ENCODE data around the gene DLEU7. TPM values are rescaled to one million over a fixed set of nuclear protein-coding genes. Genes with fewer than 3 reads are reported as not detected.

DLEU7 gene
- total and polyA plus RNA-seq, 10 of the 15 experiments (the other 5 are each of a cell fraction or from before 2014, with no cell fraction given) = not detected

DNA sequence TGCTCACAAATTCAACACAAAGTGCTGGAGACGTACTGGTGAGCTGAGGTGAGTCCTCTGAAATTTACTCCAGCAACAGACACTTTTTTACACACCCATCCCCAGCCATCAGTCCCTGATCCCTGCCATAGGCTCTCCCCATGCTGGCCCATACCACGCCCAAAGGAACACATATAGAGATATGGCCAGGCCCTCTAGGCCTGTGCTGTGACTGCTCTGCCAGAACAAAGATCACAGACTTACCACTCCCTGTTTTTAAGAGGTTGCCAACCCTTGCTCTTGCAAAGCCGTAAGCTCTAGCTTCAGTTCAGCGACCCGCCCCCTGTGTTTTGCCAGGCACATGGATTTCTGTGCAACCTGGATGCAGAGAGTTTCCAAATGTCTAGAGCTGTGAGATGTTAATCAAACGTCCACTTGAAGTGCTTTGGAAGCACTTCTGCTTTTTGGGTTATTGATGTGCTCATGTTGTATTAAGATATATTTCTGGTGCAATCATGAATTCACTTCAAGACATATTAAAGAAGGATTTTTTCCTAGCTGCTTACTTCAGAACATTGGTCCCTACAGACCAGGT lies 59.7 kb downstream of the DLEU7 start:
- 37% methylated on average over 6 of the region's 6 CpGs for WGBS (ENCODE audit: insufficient coverage, insufficient replicate concordance, low lambda C conversion rate, missing lambda C conversion rate)
- Histone ChIP-seq H3K4me1 (ENCODE audit: control insufficient read depth, insufficient read depth, low read length) (no peaks in the 10 kb centered on the region), H3K27ac (ENCODE audit: control insufficient read depth, insufficient read depth) (no peak overlapping the region), H3K4me2 (ENCODE audit: control insufficient read depth, insufficient read depth) (no peak overlapping the region), H3K4me3 (no peak overlapping the region), H3K79me2 (ENCODE audit: control insufficient read depth, insufficient read depth, low read length) (no peaks in the 10 kb centered on the region), H4K20me1 (ENCODE audit: control insufficient read depth, insufficient read depth) (no peaks in the 10 kb centered on the region), H2AFZ (ENCODE audit: control insufficient read depth, low read depth, low read length) (no peak overlapping the region), H3K9ac (ENCODE audit: control insufficient read depth, insufficient read depth, low read length) (no peak overlapping the region), H3K27me3 (replicated peaks in 1 of 2; ENCODE audit: control insufficient read depth in 2 of 2, insufficient read depth in 2 of 2, low read length in 1 of 2) (peaks cover 0 to 2% of the 10 kb centered on the region in 2 experiments; a peak in 1 of 4 replicates), H3K36me3 (ENCODE audit: control insufficient read depth in 2 of 2, insufficient read depth in 2 of 2, low read length in 1 of 2) (no peaks in the 10 kb centered on the region), H3K9me3 (replicated peaks; ENCODE audit: control insufficient read depth, insufficient read depth, low read length) (no peaks in the 10 kb centered on the region)
- TF ChIP-seq RELA (IDR thresholded peaks at IDR 0.05; ENCODE audit: borderline replicate concordance, partially characterized antibody) = no peak
- TF ChIP-seq SPI1 (IDR thresholded peaks at IDR 0.05; ENCODE audit: borderline replicate concordance, insufficient read depth, low read depth, low read length) = peak; percentile 76; the same call in 1 of the 2 replicates
- ChIA-PET POLR2A (no interaction called here), CTCF (no interaction called here), RAD21 (ENCODE audit: unreplicated experiment) (interaction anchor here (1.3 kb wide), 1 partner anchor 189 kb away, joined by 3 read pairs; no protein-coding TSS in a partner anchor), SMC1A (ENCODE audit: uncharacterized antibody, unreplicated experiment) (interaction anchor here (0.6 to 2.6 kb wide), 7 partner anchors 10 to 454 kb away, joined by 3 to 13 read pairs (median 3); no protein-coding TSS in a partner anchor)
- FAIRE-seq (no peak), ATAC-seq (no peak), DNase-seq (ENCODE audit: low read depth, low spot score) (no peak)
- in situ Hi-C loops (cut with MboI) (no loop called here), intact Hi-C loops (cut with micrococcal nuclease; ENCODE audit: unreplicated experiment) (no loop called here)
- no TSS peak for BruUV-seq (replicated peaks)

GRCh38 chr13:50783066-50783465 lies 60.4 kb downstream of the DLEU7 start:
- H3K9ac ChIP-seq (ENCODE audit: control insufficient read depth, insufficient read depth, low read length) = no peak overlapping the region
- no peak for FAIRE-seq
- WGBS (ENCODE audit: insufficient coverage, insufficient replicate concordance, low lambda C conversion rate, missing lambda C conversion rate) = 65% methylated on average over 2 of the region's 2 CpGs
- 0 out of 4 replicates have a peak, but pooled peaks cover 0 to 2% of the 10 kb centered on the region in 2 experiments for H3K27me3 ChIP-seq (replicated peaks in 1 of 2; ENCODE audit: control insufficient read depth in 2 of 2, insufficient read depth in 2 of 2, low read length in 1 of 2)
- in situ Hi-C loops (cut with MboI) = no loop called here
- no peak for DNase-seq (ENCODE audit: low read depth, low spot score)
- ChIA-PET CTCF (interaction anchor here (1.3 kb wide), 1 partner anchor 18 kb away, joined by 5 read pairs; no protein-coding TSS in a partner anchor), RAD21 (ENCODE audit: unreplicated experiment) (no interaction called here), SMC1A (ENCODE audit: uncharacterized antibody, unreplicated experiment) (interaction anchor here (1.2 to 1.4 kb wide), 3 partner anchors 9 to 453 kb away, joined by 3 to 4 read pairs (median 3); no protein-coding TSS in a partner anchor), POLR2A (no interaction called here)
- H3K4me3 ChIP-seq = no peak overlapping the region
- no peaks in the 10 kb centered on the region for H3K79me2 ChIP-seq (ENCODE audit: control insufficient read depth, insufficient read depth, low read length)
- intact Hi-C loops (cut with micrococcal nuclease; ENCODE audit: unreplicated experiment) = no loop called here
- no peaks in the 10 kb centered on the region for H3K4me1 ChIP-seq (ENCODE audit: control insufficient read depth, insufficient read depth, low read length)
- H2AFZ ChIP-seq (ENCODE audit: control insufficient read depth, low read depth, low read length) = no peak overlapping the region
- no peak overlapping the region for H3K27ac ChIP-seq (ENCODE audit: control insufficient read depth, insufficient read depth)
- no peak overlapping the region for H3K4me2 ChIP-seq (ENCODE audit: control insufficient read depth, insufficient read depth)
- H3K36me3 ChIP-seq (ENCODE audit: control insufficient read depth in 2 of 2, insufficient read depth in 2 of 2, low read length in 1 of 2) = no peaks in the 10 kb centered on the region
- ATAC-seq = no peak
- H4K20me1 ChIP-seq (ENCODE audit: control insufficient read depth, insufficient read depth) = no peaks in the 10 kb centered on the region
- H3K9me3 ChIP-seq (replicated peaks; ENCODE audit: control insufficient read depth, insufficient read depth, low read length) = no peaks in the 10 kb centered on the region
- no TSS peak for BruUV-seq (replicated peaks)
- TF ChIP-seq NR2C1 (IDR thresholded peaks at IDR 0.05) = no peak
- no peak for TF ChIP-seq SIN3A (IDR thresholded peaks at IDR 0.05; ENCODE audit: low read depth, low read length)
- no peak for TF ChIP-seq IKZF1 (conservative IDR thresholded peaks at IDR 0.05)
- TF ChIP-seq ASH2L (IDR thresholded peaks at IDR 0.05; ENCODE audit: borderline replicate concordance, low read depth) = no peak
- TF ChIP-seq EP300 (IDR thresholded peaks at IDR 0.05; ENCODE audit: borderline replicate concordance in 1 of 2, control insufficient read depth in 1 of 2, low read depth in 2 of 2, low read length in 2 of 2) = no peak
- no peak for TF ChIP-seq USF2 (IDR thresholded peaks at IDR 0.05; ENCODE audit: borderline replicate concordance, low read depth, low read length)
- no peak for TF ChIP-seq MTA2 (IDR thresholded peaks at IDR 0.05; ENCODE audit: low read depth)
- TF ChIP-seq, protein P1, sequence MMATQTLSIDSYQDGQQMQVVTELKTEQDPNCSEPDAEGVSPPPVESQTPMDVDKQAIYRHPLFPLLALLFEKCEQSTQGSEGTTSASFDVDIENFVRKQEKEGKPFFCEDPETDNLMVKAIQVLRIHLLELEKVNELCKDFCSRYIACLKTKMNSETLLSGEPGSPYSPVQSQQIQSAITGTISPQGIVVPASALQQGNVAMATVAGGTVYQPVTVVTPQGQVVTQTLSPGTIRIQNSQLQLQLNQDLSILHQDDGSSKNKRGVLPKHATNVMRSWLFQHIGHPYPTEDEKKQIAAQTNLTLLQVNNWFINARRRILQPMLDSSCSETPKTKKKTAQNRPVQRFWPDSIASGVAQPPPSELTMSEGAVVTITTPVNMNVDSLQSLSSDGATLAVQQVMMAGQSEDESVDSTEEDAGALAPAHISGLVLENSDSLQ (IDR thresholded peaks at IDR 0.05) = no peak
- no peak for TF ChIP-seq SMAD5 (IDR thresholded peaks at IDR 0.05; ENCODE audit: low read depth)
- TF ChIP-seq, protein P2, sequence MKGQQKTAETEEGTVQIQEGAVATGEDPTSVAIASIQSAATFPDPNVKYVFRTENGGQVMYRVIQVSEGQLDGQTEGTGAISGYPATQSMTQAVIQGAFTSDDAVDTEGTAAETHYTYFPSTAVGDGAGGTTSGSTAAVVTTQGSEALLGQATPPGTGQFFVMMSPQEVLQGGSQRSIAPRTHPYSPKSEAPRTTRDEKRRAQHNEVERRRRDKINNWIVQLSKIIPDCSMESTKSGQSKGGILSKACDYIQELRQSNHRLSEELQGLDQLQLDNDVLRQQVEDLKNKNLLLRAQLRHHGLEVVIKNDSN (IDR thresholded peaks at IDR 0.05; ENCODE audit: borderline replicate concordance, extremely low read length, insufficient read depth, low read depth, low read length) = no peak

Measured in GM12878 (cell line).